Ascending aorta (tissue), 2 donors: ENCODE results near the gene GPSM1. TPM values are rescaled to one million over a fixed set of nuclear protein-coding genes. Genes with fewer than 3 reads are reported as not detected.
A peak's percentile ranks its signal among the peaks of the same experiment; 100 is the strongest.

Experiments
- DNase-seq, 2 donors: peaks; one replicate each; pipeline ENCODE4 v3.0.0-alpha.2; 2019; ENCODE audit warnings: low spot score in 2 of 2
- H3K27ac ChIP-seq, 2 donors: fragments of 200-600 bp; sonication (generic); one replicate each; pipeline ENCODE4 v1.5.1; 2016 to 2017; ENCODE audit warnings: mild to moderate bottlenecking in 1 of 2
- H3K27me3 ChIP-seq: fragments of 200-600 bp; sonication (generic); one replicate; pipeline ENCODE4 v1.5.1; 2017
- H3K36me3 ChIP-seq, 2 donors: fragments of 200-600 bp; sonication (generic); one replicate each; pipeline ENCODE4 v1.5.1; 2016
- H3K4me1 ChIP-seq, 2 donors: fragments of 200-600 bp; sonication (generic); one replicate each; pipeline ENCODE4 v1.5.1; 2016 to 2017; ENCODE audit warnings: mild to moderate bottlenecking in 1 of 2
- H3K4me3 ChIP-seq, 2 donors: fragments of 200-600 bp; sonication (generic); one replicate each; pipeline ENCODE4 v1.5.1; 2016 to 2017; ENCODE audit warnings: mild to moderate bottlenecking in 1 of 2
- H3K9me3 ChIP-seq, 2 donors: fragments of 200-600 bp; sonication (generic); one replicate each; pipeline ENCODE4 v1.5.1; 2016
- intact Hi-C: fragments of 100-400 bp; cut with DNase I; formaldehyde crosslinking; loops from one replicate; pipeline ENCODE4 v1.15.1; 2023
- total RNA-seq: library from RNA; depleted of rRNA; stranded (reverse); fragments of >200 nt; gene quantifications from one replicate; pipeline ENCODE4 v1.1.0, GENCODE V29; 2016
- TF ChIP-seq, protein P1 (sequence below), 3 experiments: fragments of 200-600 bp in 2 of 3; fragments of 450-650 bp in 1 of 3; sonication (generic) in 2 of 3; IDR thresholded peaks; one replicate each; pipeline ENCODE4 v1.5.1; 2016 to 2019; ENCODE audit warnings: antibody characterized with exemption in 3 of 3, mild to moderate bottlenecking in 1 of 3, moderate library complexity in 1 of 3

The GPSM1 gene, protein sequence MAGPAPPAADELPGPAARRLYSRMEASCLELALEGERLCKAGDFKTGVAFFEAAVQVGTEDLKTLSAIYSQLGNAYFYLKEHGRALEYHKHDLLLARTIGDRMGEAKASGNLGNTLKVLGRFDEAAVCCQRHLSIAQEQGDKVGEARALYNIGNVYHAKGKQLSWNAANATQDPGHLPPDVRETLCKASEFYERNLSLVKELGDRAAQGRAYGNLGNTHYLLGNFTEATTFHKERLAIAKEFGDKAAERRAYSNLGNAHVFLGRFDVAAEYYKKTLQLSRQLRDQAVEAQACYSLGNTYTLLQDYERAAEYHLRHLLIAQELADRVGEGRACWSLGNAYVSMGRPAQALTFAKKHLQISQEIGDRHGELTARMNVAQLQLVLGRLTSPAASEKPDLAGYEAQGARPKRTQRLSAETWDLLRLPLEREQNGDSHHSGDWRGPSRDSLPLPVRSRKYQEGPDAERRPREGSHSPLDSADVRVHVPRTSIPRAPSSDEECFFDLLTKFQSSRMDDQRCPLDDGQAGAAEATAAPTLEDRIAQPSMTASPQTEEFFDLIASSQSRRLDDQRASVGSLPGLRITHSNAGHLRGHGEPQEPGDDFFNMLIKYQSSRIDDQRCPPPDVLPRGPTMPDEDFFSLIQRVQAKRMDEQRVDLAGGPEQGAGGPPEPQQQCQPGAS
- total RNA-seq: 85.1 TPM

DNA sequence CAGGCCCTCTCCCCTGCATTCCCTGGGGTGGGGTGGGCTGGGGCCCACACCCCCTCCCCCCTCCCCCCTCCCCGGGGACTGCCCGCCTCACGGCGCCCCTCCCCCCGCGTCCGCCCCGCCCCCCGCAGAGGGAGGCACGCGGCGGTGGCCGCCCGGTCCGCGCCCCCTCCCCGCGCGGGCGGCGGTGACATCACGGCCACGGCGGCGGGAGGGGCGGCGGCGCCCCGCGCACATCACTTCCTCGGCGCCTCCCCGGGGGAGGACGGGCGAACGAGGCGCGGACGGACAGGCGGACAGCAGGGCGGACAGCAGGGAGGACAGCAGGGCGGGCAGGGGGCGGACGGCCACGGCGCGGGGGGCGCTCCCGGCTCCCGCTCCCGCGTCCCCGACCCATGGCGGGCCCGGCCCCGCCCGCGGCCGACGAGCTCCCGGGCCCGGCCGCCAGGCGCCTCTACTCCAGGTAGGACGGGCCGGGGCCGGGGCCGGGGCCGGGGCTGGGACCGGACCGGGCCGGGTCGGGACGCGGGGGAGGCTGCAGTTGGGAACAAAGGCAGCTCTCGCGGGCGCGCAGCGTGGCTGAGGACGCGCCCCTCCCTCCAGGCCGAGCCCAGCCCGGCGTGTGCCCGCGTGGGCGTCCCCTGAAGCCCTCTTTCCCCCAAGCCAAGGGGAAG is at the start of gene GPSM1:
Gene GPSM1, plus strand, starts transcription at position 236 of the 671 bp plus-strand sequence. Its CDS starts 157 bp downstream, at position 393.
- peak within 1 kb of the TSS; percentile 75 to 98 for H3K4me3 ChIP-seq
- no peaks in the 10 kb centered on the region for H3K36me3 ChIP-seq
- peaks cover 21 to 27% of the 10 kb centered on the region in 2 donors for H3K4me1 ChIP-seq
- intact Hi-C loops: loop anchor here (1.0 to 5.0 kb wide), 2 partner anchors 36 to 75 kb away; partner anchors contain the start of genes DNLZ and SNAPC4
- TF ChIP-seq, protein P1, sequence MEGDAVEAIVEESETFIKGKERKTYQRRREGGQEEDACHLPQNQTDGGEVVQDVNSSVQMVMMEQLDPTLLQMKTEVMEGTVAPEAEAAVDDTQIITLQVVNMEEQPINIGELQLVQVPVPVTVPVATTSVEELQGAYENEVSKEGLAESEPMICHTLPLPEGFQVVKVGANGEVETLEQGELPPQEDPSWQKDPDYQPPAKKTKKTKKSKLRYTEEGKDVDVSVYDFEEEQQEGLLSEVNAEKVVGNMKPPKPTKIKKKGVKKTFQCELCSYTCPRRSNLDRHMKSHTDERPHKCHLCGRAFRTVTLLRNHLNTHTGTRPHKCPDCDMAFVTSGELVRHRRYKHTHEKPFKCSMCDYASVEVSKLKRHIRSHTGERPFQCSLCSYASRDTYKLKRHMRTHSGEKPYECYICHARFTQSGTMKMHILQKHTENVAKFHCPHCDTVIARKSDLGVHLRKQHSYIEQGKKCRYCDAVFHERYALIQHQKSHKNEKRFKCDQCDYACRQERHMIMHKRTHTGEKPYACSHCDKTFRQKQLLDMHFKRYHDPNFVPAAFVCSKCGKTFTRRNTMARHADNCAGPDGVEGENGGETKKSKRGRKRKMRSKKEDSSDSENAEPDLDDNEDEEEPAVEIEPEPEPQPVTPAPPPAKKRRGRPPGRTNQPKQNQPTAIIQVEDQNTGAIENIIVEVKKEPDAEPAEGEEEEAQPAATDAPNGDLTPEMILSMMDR (IDR thresholded peaks at IDR 0.05): peak in 1 of 3 experiments; percentile 29
- H3K27ac ChIP-seq: peak within 1 kb of the TSS; percentile 78 to 86
- no peaks in the 10 kb centered on the region for H3K27me3 ChIP-seq
- H3K9me3 ChIP-seq: no peaks in the 10 kb centered on the region
- no peak for DNase-seq

DNA sequence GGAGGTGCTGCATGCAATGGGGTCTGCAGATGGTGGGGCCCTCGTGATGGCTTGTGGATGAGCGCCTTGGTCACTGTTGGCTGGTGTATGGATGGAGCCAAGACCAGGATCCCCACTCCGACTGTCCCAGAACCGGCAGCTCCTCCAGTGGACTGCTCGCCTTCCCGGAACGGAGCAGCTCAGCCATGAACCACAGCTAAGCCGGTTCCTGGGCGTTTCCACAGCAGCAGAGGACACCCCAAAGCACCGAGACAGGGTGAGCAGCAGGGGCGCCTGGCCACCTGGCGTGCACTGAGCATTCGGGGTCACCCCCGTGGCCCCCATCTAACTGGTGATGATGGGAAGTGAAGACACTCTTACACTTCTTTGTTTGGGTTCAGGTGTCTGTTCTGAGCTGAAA is 49.6 kb upstream of the GPSM1 start:
- no peaks in the 10 kb centered on the region for H3K9me3 ChIP-seq
- no peak overlapping the region for H3K27ac ChIP-seq
- no peaks in the 10 kb centered on the region for H3K36me3 ChIP-seq
- no peak for DNase-seq
- TF ChIP-seq, protein P1 (IDR thresholded peaks at IDR 0.05): no peak
- no peaks in the 10 kb centered on the region for H3K4me1 ChIP-seq
- intact Hi-C loops: no loop called here
- H3K4me3 ChIP-seq: no peak overlapping the region
- H3K27me3 ChIP-seq: no peaks in the 10 kb centered on the region

DNA sequence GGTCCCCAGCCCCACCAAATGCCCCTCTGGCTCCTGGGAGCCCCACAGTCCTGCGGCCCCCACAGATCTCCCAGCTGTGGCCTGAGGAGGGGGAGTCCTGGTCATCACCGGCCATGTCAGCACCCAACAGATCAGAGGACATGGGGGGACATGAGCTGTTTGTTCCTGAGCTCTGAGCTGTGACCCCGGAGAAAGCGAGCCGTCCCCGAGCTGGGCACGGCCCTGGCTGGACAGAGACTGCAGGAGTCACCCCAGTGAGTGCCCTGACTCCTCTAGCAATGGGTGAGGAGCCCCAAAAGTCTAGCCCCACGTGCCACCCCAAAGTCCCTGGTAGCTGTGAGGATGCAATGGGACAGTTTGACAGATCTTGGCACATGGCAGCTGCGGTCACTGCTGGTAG is 49.1 kb upstream of the GPSM1 start:
- H3K4me3 ChIP-seq: no peak overlapping the region
- TF ChIP-seq, protein P1 (IDR thresholded peaks at IDR 0.05): no peak
- intact Hi-C loops: no loop called here

DNA sequence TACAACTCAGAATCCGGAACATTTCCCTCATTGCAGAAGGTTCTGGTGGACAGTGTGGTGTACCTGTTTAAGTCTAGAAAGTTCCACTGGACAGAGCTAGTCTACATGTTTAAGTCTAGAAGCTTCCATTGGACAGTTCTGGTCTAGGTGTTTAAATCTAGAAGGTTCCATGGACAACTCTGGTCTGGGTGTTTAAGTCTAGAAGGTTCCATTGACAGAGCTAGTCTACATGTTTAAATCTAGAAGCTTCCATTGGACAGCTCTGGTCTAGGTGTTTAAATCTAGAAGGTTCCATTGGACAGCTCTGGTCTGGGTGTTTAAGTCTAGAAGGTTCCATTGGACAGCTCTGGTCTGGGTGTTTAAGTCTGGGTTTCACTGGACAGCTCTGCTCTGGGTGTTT is 48.4 kb upstream of the GPSM1 start:
- Histone ChIP-seq H3K36me3 (no peaks in the 10 kb centered on the region), H3K4me3 (no peak overlapping the region), H3K27me3 (no peaks in the 10 kb centered on the region), H3K4me1 (peaks cover 0 to 3% of the 10 kb centered on the region in 2 donors), H3K9me3 (no peaks in the 10 kb centered on the region), H3K27ac (no peak overlapping the region)
- DNase-seq: no peak
- TF ChIP-seq, protein P1 (IDR thresholded peaks at IDR 0.05): no peak
- intact Hi-C loops: no loop called here

More for the DNA sequence above, 49.1 kb upstream of the GPSM1 start:
- Histone ChIP-seq H3K36me3 (no peaks in the 10 kb centered on the region), H3K27ac (no peak overlapping the region), H3K9me3 (no peaks in the 10 kb centered on the region), H3K27me3 (no peaks in the 10 kb centered on the region), H3K4me1 (peaks cover 0 to 3% of the 10 kb centered on the region in 2 donors)
- no peak for DNase-seq

DNA sequence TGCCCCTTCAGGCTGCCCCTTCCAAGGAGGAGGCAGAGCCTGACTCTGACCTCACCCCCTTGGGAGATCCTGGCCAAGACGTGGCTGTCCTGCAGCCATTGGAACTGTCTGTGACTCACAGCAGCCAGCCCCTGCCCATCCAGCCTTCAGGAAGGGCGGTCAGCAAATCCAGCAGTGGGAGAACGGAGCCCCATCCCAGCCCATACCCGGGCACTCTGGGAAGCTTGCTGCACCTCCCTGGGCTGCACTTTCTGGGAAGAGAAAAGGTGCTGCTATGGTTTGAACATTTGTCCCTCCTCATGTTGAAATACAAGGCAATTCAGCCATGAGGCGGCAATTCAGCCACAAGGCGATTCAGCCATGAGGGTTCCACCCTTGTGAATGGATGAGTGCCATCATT is 47.9 kb upstream of the GPSM1 start:
- no peak overlapping the region for H3K4me3 ChIP-seq
- no peak overlapping the region for H3K27ac ChIP-seq
- H3K4me1 ChIP-seq: peaks cover 0 to 3% of the 10 kb centered on the region in 2 donors
- TF ChIP-seq, protein P1 (IDR thresholded peaks at IDR 0.05): no peak
- no peaks in the 10 kb centered on the region for H3K9me3 ChIP-seq
- DNase-seq: no peak
- H3K36me3 ChIP-seq: no peaks in the 10 kb centered on the region
- H3K27me3 ChIP-seq: no peaks in the 10 kb centered on the region
- intact Hi-C loops: no loop called here
